ENCODE measurements around the gene PPFIBP1.

The PPFIBP1 gene

DNA sequence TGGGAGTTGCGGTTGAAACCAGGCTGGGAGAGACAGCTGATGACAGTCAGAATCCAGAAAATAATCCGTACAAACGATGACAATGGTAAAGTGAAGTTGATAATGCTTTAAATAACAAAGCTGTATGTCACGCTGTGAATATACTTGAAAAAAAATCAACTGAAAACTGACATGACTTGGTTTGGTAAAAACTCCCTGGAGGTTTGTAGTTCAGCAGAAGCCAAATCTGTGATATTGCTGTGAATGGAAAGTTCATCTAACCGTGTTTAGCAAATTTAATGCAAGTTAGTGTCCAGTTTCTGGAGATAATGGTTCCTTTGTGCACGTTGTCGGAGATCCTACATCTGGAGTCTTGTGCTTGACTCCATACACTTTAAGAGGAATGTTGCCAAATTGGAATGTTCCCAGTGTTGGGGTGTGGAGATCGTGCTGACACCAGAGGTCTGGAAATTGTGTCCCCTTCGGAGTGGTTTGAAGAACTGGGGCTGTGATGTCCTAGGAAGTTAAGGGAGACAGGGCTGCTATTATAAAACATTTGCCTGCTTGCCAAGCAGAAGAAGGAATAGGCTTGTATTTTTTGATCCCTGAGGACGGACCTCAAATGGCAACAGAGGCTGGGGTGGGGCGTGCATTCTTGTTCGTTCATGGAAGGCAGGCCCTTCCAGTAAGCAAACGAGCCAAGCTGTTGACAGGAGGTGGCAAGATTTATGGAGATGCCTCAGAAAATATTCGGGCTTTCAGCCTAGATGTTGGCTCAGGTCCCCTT is 30.6 kb downstream of the PPFIBP1 start:
- no peak for DNase-seq (ENCODE audit: low spot score)
- Mint-ChIP-seq H3K9me3 (no peaks in the 10 kb centered on the region), H3K27ac (no peak overlapping the region), H3K4me1 (ENCODE audit: low read depth) (peaks cover 15% of the 10 kb centered on the region), H3K36me3 (ENCODE audit: low read depth) (no peaks in the 10 kb centered on the region), H3K27me3 (ENCODE audit: low read depth) (peaks cover 49% of the 10 kb centered on the region), H3K4me3 (no peak overlapping the region)

DNA sequence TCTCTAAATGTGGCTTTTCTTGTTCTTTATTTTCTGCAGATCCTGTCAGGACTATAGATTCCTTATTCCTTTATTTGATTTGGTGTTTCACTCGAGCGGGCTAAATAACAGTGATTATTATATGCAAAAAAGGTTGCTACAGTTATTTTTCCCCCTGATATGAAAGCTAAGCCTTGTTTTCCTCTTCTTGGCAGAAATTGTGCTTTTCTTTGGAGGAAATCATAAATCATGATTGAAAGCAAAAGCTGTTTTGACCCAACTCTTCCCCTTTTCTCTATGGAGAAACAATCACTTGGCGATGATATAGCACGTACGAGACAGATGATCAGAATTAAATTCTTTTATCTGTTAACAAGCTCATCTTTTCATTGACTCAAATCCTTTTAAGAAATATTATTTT is 31.4 kb downstream of the PPFIBP1 start:
- Mint-ChIP-seq H3K36me3 (ENCODE audit: low read depth) (no peaks in the 10 kb centered on the region), H3K4me1 (ENCODE audit: low read depth) (peaks cover 15% of the 10 kb centered on the region), H3K9me3 (no peaks in the 10 kb centered on the region), H3K4me3 (no peak overlapping the region), H3K27ac (no peak overlapping the region), H3K27me3 (ENCODE audit: low read depth) (peaks cover 53% of the 10 kb centered on the region)
- DNase-seq (ENCODE audit: low spot score): no peak

DNA sequence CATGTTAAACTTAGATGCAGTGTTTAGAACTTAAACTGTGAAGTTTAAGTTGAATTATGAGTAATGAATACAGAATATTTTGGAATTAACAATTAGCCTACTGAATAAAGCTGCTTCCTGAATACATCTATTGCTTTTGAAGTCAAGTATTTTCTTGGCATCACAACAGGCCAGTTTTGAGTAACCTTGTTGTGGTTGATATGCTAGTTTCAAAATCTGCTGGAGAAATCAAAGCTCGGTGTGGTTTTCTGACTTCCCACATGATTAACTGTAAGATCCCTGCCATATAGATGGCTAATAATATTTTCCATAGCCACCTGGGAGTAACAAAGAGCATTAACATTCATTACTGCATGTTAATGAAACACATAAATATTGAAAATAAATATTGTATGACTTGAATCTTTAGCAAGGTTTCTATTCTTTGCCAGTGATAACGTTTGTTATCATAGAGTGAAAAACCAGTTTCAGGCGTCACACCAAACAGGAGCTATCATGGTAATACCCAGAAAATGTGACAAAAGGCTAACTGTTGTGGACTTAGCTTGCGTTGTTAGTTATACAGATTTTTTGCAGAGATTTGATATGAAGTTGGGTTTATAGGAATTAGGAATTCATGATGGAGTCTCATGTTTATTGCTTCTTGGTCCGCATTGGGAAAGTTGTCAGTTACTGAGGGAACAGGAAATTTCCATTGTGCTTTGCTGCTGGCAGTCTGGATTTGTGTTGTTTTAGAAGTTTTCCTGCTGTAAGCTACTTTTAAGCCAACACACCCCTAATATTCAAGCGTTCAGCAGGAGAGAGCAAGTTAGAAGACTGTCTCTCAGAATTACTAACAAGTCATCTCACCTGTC is 32.1 kb downstream of the PPFIBP1 start:
- peaks cover 15% of the 10 kb centered on the region for H3K4me1 Mint-ChIP-seq (ENCODE audit: low read depth)
- peak overlapping the region; percentile 8 for H3K4me3 Mint-ChIP-seq
- H3K27ac Mint-ChIP-seq: no peak overlapping the region
- no peaks in the 10 kb centered on the region for H3K9me3 Mint-ChIP-seq
- no peaks in the 10 kb centered on the region for H3K36me3 Mint-ChIP-seq (ENCODE audit: low read depth)
- peak; percentile 16 for DNase-seq (ENCODE audit: low spot score)
- peaks cover 57% of the 10 kb centered on the region for H3K27me3 Mint-ChIP-seq (ENCODE audit: low read depth)

DNA sequence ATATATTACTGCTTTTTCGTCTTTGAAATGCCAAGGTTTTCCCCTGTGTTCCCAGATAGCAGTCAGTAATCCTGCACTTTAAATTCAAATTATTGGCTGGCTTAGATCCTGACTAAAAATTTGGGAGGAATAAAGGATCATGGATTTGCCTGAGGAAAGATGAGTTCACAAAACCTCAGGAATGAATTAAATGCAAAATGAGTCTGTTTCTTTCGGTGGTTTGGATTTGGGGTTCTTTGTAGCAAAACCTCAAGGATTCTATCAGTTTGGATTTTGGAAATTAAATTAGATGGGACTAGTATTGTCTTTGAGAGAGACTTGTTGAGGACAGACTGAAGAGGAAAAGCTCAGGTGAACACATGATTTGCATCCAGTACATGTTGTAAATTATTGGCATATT is 36.1 kb downstream of the PPFIBP1 start:
- DNase-seq (ENCODE audit: low spot score): no peak
- Mint-ChIP-seq H3K27me3 (ENCODE audit: low read depth) (peaks cover 45% of the 10 kb centered on the region), H3K4me3 (no peak overlapping the region), H3K36me3 (ENCODE audit: low read depth) (no peaks in the 10 kb centered on the region), H3K9me3 (no peaks in the 10 kb centered on the region), H3K27ac (no peak overlapping the region), H3K4me1 (ENCODE audit: low read depth) (peaks cover 17% of the 10 kb centered on the region)

DNA sequence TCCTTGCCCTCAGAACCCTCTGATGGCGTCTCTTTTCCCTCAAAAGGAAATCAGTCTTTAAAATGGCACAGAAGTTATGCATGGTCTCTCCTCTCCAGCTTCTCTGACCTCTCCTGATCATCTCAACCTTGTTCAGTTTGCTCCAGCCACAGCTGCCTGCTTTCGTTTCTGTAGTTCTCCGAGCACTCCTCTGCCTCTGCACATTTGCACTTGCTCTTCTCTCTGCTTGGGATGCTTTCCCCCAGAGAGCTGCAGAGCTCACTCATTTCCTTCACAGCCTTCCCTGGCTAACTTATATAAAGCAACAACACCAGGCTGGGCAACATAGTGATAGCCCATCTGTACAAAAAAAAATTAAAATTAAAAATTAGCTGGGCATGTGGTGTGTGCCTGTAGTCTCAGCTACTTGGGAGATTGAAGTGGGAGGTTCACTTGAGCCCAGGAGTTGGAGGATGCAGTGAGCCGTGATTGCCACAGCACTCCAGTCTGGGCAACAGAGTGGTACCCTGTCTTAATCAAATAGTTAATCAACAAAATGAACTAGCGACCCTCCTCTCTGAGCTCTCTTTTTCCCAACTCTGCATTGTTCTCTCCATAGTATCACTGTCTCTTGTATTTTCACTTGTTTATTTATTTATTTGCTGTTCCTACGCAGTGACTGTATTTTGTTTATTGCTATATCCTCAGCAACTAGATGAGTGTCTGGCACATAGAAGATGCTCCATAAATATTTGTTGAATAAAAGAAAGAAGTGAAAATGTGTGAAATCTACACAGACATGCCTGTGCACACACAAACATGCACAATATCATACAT is 37.7 kb downstream of the PPFIBP1 start:
- Mint-ChIP-seq H3K9me3 (no peaks in the 10 kb centered on the region), H3K36me3 (ENCODE audit: low read depth) (no peaks in the 10 kb centered on the region), H3K27me3 (ENCODE audit: low read depth) (peaks cover 41% of the 10 kb centered on the region), H3K4me3 (no peak overlapping the region), H3K27ac (no peak overlapping the region), H3K4me1 (ENCODE audit: low read depth) (peaks cover 3% of the 10 kb centered on the region)
- no peak for DNase-seq (ENCODE audit: low spot score)

DNA sequence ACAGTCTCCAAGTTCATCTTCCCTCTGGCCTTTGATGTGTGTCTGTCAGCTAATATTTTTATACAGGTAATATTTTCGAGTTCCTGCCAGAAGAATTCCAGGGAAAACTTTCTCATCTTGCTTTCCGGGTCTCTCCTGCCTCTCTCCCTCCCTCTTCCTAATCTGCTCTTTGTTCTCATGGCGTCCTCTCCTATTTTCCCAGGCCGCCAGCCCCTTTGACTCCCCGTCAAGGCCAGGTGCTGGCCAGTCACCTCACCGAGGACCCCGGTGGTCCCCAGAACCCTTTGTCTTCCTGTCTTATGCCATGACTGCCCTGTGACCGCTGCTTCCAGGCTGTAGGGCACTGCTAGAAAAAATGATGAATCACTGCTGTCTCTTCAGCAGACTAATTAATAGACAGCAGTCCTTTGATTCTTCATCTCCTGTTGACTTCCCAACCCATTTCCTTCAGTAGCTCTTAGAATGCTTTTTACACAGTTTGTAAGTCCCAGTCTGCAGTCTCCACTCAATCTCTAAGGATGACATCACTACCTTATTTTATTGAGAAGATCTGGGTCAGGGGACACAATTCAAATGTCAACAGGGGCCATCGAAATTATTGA is 40.7 kb downstream of the PPFIBP1 start:
- no peak for DNase-seq (ENCODE audit: low spot score)
- Mint-ChIP-seq H3K4me1 (ENCODE audit: low read depth) (peaks cover 3% of the 10 kb centered on the region), H3K9me3 (no peaks in the 10 kb centered on the region), H3K36me3 (ENCODE audit: low read depth) (no peaks in the 10 kb centered on the region), H3K4me3 (no peak overlapping the region), H3K27me3 (ENCODE audit: low read depth) (peaks cover 34% of the 10 kb centered on the region), H3K27ac (no peak overlapping the region)

DNA sequence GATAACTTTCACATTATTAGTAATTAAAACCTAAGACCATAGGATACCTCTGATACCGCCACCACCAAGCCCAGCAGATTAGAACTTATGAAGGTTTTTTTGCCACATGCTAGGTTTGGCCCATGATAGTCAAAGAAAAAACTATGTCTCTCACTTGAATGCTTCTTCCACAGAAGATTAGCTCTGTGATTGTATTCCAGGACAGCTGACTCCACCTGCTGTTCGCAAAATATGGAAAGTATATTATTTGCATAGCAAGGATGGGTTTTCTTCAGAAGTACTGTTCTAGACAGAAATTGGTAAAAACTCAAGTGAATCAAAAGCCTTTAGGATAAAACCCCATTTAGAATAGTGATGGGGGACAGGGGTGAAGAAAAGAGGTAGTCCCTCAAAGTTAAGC is 42.2 kb downstream of the PPFIBP1 start:
- Mint-ChIP-seq H3K27me3 (ENCODE audit: low read depth) (peaks cover 26% of the 10 kb centered on the region), H3K4me3 (no peak overlapping the region), H3K27ac (no peak overlapping the region), H3K4me1 (ENCODE audit: low read depth) (peaks cover 3% of the 10 kb centered on the region), H3K9me3 (no peaks in the 10 kb centered on the region), H3K36me3 (ENCODE audit: low read depth) (no peaks in the 10 kb centered on the region)
- DNase-seq (ENCODE audit: low spot score): no peak

DNA sequence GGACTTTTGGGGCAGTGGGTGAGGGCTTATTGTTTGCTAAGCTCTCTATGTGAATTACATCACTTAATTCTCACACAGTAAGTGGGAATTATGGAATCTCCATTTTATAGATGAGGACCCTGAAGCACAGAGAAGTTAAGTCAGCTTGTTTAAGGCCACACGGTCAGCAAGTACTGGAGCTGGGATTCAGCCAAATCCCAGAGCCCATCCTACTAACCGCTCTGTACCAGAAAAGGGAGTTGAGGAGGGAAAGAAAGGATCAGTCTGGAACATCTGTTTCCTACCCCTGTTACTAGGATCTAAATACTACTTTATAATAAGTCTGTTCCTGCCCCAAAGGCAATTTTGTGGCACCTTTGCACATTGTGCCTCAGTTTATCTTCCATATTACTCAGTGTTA is 42.6 kb downstream of the PPFIBP1 start:
- no peak for DNase-seq (ENCODE audit: low spot score)
- Mint-ChIP-seq H3K9me3 (no peaks in the 10 kb centered on the region), H3K27me3 (ENCODE audit: low read depth) (peaks cover 23% of the 10 kb centered on the region), H3K4me3 (no peak overlapping the region), H3K36me3 (ENCODE audit: low read depth) (no peaks in the 10 kb centered on the region), H3K27ac (no peak overlapping the region), H3K4me1 (ENCODE audit: low read depth) (no peaks in the 10 kb centered on the region)

DNA sequence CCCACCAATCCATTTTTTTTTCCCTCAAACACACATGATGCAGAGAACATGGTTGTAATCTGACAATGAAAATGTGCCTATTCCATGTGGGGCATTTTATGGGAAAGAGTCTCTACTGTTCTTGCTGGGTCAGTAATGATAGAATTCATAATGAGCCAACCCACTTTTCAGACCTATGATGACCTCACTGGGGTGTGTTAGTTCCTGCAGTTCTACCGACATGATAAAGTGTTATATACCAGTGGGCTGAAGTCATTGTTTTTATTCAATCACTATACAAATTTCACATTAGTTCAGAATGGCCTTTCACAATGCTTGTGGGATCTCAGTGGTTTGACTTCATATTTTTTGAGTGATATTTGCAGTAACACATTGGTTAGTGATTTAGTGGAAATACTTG is 47.5 kb downstream of the PPFIBP1 start:
- Mint-ChIP-seq H3K4me1 (ENCODE audit: low read depth) (no peaks in the 10 kb centered on the region), H3K4me3 (no peak overlapping the region), H3K36me3 (ENCODE audit: low read depth) (no peaks in the 10 kb centered on the region), H3K9me3 (no peaks in the 10 kb centered on the region), H3K27me3 (ENCODE audit: low read depth) (peaks cover 11% of the 10 kb centered on the region), H3K27ac (no peak overlapping the region)
- DNase-seq (ENCODE audit: low spot score): no peak

DNA sequence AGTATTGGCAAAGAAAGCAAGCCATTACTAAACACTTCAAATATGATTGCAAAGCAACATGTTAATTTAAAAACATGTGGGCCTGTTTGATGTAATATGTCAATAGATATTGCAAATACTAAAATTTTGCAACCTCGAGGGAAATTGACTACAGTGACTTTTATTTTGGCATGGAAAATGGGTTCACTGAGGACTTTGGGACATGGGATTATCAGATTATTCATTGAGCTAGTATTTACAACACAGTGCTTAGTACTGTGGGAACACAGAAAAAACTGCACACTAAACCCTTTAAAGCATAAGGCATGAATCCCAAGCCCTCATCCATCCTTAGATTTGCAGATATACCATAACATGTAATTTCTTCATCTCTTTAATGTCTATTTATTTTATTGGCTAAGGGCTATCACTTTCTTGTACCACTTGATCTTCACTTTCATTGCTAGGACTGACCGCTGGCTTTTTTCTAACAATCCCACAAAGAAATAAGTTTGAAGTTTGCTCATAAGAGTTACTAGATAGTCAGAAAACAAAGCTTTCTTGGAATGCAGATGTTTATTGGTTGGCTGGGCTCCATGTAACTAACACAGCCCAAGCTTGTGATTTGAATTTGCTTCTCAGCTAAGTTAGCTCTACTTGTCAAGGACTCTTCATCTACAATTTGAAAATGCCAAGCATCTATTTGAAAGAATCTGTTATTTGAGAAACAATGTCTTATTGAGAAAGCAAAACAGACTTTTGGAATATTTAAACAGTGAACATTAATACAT is 48.7 kb downstream of the PPFIBP1 start:
- Mint-ChIP-seq H3K27ac (no peak overlapping the region), H3K27me3 (ENCODE audit: low read depth) (peaks cover 6% of the 10 kb centered on the region), H3K4me3 (no peak overlapping the region), H3K36me3 (ENCODE audit: low read depth) (no peaks in the 10 kb centered on the region), H3K9me3 (no peaks in the 10 kb centered on the region), H3K4me1 (ENCODE audit: low read depth) (no peaks in the 10 kb centered on the region)
- DNase-seq (ENCODE audit: low spot score): no peak

DNA sequence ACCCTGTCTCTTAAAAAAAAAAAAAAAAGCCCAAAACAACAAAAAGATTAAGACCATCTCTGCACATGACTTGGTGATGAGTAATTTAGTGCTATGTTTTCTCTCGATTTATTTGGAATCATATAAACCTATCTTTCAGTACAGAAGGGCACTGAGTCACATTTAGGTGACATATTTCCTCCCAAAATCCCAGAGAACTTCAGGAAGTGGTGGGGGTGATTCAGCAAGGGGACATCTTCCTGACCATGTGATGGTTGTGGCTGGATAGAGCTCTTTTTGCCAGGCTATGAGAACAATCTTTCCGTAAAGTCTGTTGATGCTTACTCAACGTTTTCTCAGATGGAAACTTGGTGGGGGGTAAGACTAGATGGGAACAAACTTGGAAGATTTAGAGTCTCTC is 50.0 kb downstream of the PPFIBP1 start:
- Mint-ChIP-seq H3K27ac (no peak overlapping the region), H3K4me3 (no peak overlapping the region), H3K27me3 (ENCODE audit: low read depth) (peaks cover 3% of the 10 kb centered on the region), H3K9me3 (no peaks in the 10 kb centered on the region), H3K36me3 (ENCODE audit: low read depth) (peaks cover 3% of the 10 kb centered on the region), H3K4me1 (ENCODE audit: low read depth) (no peaks in the 10 kb centered on the region)
- DNase-seq (ENCODE audit: low spot score): no peak

DNA sequence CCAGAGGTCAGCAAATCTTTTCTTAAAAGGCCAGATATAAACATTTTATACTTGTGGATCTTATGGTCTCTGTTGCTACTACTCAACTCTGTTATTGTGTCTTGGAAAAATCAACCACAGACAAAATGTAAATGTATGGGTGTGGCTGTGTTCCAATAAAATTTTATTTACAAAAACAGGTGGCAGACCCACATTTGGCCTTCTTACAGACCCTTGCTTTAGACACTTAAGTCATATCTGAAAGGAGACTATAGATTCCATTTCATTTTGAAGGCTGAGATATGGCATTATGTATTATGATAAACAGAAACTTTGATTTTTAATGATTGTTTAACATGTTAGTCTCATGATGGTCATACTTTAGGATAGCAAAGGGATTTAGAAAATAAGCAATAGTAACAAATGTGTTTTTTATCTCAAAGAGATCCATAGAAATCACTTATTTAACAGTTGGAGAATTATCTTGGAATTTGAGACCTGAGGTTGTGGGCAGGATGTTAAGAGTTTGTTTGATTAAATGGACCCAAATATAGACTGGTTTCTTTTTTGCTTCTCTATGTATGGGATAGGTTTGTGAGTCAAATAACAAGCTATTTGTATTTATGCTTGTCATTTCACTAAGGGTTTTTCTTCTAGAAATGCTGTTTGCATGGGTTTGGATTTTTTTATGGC is 51.2 kb downstream of the PPFIBP1 start:
- H3K27ac Mint-ChIP-seq: no peak overlapping the region
- no peak for DNase-seq (ENCODE audit: low spot score)

DNA sequence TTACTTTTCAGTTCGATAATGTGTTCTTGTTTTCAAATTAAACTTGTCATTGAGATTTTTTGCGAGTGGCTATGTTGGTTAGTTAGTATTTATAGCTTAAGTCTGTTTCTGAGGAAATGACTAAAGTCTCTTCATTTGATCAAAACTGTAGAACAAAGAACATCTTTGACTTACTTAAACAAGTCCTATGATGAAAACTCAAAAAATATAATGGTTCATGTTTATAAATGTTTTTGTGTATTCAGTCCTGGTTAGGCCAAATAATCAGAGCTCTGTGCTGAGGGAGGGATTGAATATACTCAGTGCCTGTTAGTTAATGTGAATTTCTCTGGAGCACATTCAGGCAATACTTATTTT is 51.7 kb downstream of the PPFIBP1 start:
- Mint-ChIP-seq H3K4me1 (ENCODE audit: low read depth) (no peaks in the 10 kb centered on the region), H3K9me3 (no peaks in the 10 kb centered on the region), H3K4me3 (no peak overlapping the region), H3K27me3 (ENCODE audit: low read depth) (no peaks in the 10 kb centered on the region), H3K27ac (no peak overlapping the region), H3K36me3 (ENCODE audit: low read depth) (peaks cover 3% of the 10 kb centered on the region)
- no peak for DNase-seq (ENCODE audit: low spot score)

More for the DNA sequence above, 51.2 kb downstream of the PPFIBP1 start:
- Mint-ChIP-seq H3K4me3 (no peak overlapping the region), H3K4me1 (ENCODE audit: low read depth) (no peaks in the 10 kb centered on the region), H3K9me3 (no peaks in the 10 kb centered on the region), H3K36me3 (ENCODE audit: low read depth) (peaks cover 3% of the 10 kb centered on the region), H3K27me3 (ENCODE audit: low read depth) (no peaks in the 10 kb centered on the region)
